Endothelial cell of umbilical vein (primary cell): ENCODE measurements around the gene POLG.

ENCODE experiments used
- EZH2 ChIP-seq: IDR thresholded peaks from 2 replicates; pipeline ENCODE4 v1.6.1; 2012; ENCODE audit warnings: borderline replicate concordance, low read depth, mild to moderate bottlenecking, moderate library complexity, low read length, inconsistent platforms; ENCODE audit not compliant: severe bottlenecking
- POLR2A ChIP-seq: IDR thresholded peaks from 2 replicates; pipeline ENCODE4 v1.6.1; 2012; ENCODE audit warnings: low read depth, mild to moderate bottlenecking, control low read depth, low read length
- POLR2AphosphoS5 ChIP-seq: IDR thresholded peaks from 2 replicates; pipeline ENCODE4 v1.6.1; 2012; ENCODE audit warnings: low read depth, mild to moderate bottlenecking, control low read depth, low read length, moderate library complexity; ENCODE audit not compliant: insufficient read depth
- TF ChIP-seq, protein P1 (sequence below), 2 donors: IDR thresholded peaks; 1 replicate in 1 of 2; 2 replicates in 1 of 2; pipeline ENCODE4 v1.5.1; 2011; ENCODE audit warnings: low read length in 2 of 2, mild to moderate bottlenecking in 2 of 2, moderate library complexity in 2 of 2, control low read depth in 1 of 2, inconsistent platforms in 1 of 2, low read depth in 1 of 2; ENCODE audit not compliant: insufficient read depth in 1 of 2; ENCODE audit errors: extremely low read depth in 1 of 2
- TF ChIP-seq, protein P2 (sequence below): IDR thresholded peaks from 2 replicates; pipeline ENCODE4 v1.6.1; 2011; ENCODE audit not compliant: insufficient read depth, insufficient read length

DNA sequence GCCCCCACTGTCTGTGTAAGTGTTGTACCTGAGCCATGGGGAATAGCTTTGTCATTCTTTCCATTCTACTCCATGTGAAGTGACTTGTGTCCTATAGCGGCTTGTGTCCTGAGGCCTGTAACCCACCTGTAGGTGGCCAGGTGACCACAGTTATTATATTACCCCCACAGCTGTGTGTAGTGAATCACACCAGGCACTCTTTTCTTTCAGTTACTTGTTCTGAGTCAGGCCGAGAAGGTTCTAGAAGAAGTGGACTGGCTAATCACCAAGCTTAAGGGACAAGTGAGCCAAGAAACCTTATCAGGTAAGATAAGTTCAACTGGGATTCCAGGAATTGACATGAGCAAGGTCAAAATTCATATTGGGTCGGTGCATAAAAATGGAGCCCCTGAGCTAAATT, 29.2 kb downstream of the POLG start:
- TF ChIP-seq, protein P1, sequence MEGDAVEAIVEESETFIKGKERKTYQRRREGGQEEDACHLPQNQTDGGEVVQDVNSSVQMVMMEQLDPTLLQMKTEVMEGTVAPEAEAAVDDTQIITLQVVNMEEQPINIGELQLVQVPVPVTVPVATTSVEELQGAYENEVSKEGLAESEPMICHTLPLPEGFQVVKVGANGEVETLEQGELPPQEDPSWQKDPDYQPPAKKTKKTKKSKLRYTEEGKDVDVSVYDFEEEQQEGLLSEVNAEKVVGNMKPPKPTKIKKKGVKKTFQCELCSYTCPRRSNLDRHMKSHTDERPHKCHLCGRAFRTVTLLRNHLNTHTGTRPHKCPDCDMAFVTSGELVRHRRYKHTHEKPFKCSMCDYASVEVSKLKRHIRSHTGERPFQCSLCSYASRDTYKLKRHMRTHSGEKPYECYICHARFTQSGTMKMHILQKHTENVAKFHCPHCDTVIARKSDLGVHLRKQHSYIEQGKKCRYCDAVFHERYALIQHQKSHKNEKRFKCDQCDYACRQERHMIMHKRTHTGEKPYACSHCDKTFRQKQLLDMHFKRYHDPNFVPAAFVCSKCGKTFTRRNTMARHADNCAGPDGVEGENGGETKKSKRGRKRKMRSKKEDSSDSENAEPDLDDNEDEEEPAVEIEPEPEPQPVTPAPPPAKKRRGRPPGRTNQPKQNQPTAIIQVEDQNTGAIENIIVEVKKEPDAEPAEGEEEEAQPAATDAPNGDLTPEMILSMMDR (IDR thresholded peaks at IDR 0.05; ENCODE audit: extremely low read depth in 1 of 2, insufficient read depth in 1 of 2, low read depth in 1 of 2, low read length in 2 of 2) = no peak
- TF ChIP-seq POLR2AphosphoS5 = no peak
- no peak for TF ChIP-seq POLR2A
- TF ChIP-seq EZH2 = no peak
- TF ChIP-seq, protein P2, sequence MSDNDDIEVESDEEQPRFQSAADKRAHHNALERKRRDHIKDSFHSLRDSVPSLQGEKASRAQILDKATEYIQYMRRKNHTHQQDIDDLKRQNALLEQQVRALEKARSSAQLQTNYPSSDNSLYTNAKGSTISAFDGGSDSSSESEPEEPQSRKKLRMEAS = no peak
